Caco-2 (cell line): Measurements from ENCODE around the gene PSEN1. TPM values are rescaled to one million over a fixed set of nuclear protein-coding genes. Genes with fewer than 3 reads are reported as not detected.

ENCODE experiments used
- BruUV-seq: library from RNA; stranded (reverse); fragments of 400-500 nt; replicated peaks from 2 replicates; lab custom pipeline; 2021; lab: Mats Ljungman, UMichigan
- CTCF ChIA-PET: fragments of 300-600 bp; sonication (Branson Sonifier 250); formaldehyde crosslinking; loops from one replicate; lab custom pipeline; 2022; ENCODE audit warnings: antibody characterized with exemption; lab: Charles Lee
- POLR2A ChIA-PET: fragments of 300-600 bp; sonication (Branson Sonifier 250); formaldehyde crosslinking; loops from one replicate; lab custom pipeline; 2022; ENCODE audit warnings: antibody characterized with exemption; lab: Charles Lee
- DNase-seq, 2 experiments: peaks; one replicate each; pipeline versions ENCODE4 v3.0.0 to v3.0.0-alpha.2; 2020 to 2022
- H3K27me3 ChIP-seq: replicated peaks from 2 replicates; pipeline ENCODE4 v1.6.0; 2011; ENCODE audit warnings: low read length; ENCODE audit not compliant: control insufficient read depth, insufficient read depth
- H3K36me3 ChIP-seq: 2 replicates; pipeline ENCODE4 v1.5.1; 2011; ENCODE audit warnings: low read length; ENCODE audit not compliant: control insufficient read depth, insufficient read depth
- H3K4me1 ChIP-seq: fragments of 250-450 bp; sonication (Bioruptor Pico); 2 replicates; pipeline ENCODE4 v1.5.1; 2020; ENCODE audit warnings: mild to moderate bottlenecking
- H3K4me3 ChIP-seq: 2 replicates; pipeline ENCODE4 v1.5.1; 2011; ENCODE audit warnings: low read depth, mild to moderate bottlenecking, control low read depth, low read length
- H3K9me3 ChIP-seq: fragments of 250-450 bp; sonication (Bioruptor Pico); 2 replicates; pipeline ENCODE4 v1.5.1; 2020; ENCODE audit warnings: mild to moderate bottlenecking, moderate library complexity
- H3K27ac Mint-ChIP-seq: one replicate; pipeline ENCODE4 v1.8.0; 2022; ENCODE audit warnings: mixed read lengths; ENCODE audit not compliant: unreplicated experiment
- H3K27me3 Mint-ChIP-seq: one replicate; pipeline ENCODE4 v1.8.0; 2022; ENCODE audit warnings: mixed read lengths; ENCODE audit not compliant: insufficient read depth, unreplicated experiment
- H3K36me3 Mint-ChIP-seq: one replicate; pipeline ENCODE4 v1.8.0; 2022; ENCODE audit warnings: mild to moderate bottlenecking, mixed read lengths; ENCODE audit not compliant: insufficient read depth, unreplicated experiment
- H3K4me1 Mint-ChIP-seq: one replicate; pipeline ENCODE4 v1.8.0; 2022; ENCODE audit warnings: low read depth, mixed read lengths; ENCODE audit not compliant: unreplicated experiment
- H3K4me3 Mint-ChIP-seq: one replicate; pipeline ENCODE4 v1.8.0; 2022; ENCODE audit warnings: mild to moderate bottlenecking, moderate library complexity, mixed read lengths; ENCODE audit not compliant: unreplicated experiment
- H3K9me3 Mint-ChIP-seq: one replicate; pipeline ENCODE4 v1.8.0; 2022; ENCODE audit warnings: mixed read lengths; ENCODE audit not compliant: unreplicated experiment
- CTCF ChIP-seq, 2 experiments: fragments of 200-600 bp in 1 of 2; IDR thresholded peaks; 1 replicate in 1 of 2; 2 replicates in 1 of 2; pipeline versions ENCODE4 v1.5.1 to v1.8.0; 2011 to 2022; ENCODE audit warnings: antibody characterized with exemption in 1 of 2, control low read depth in 1 of 2, inconsistent platforms in 1 of 2, low read depth in 1 of 2, low read length in 1 of 2, mild to moderate bottlenecking in 1 of 2, moderate library complexity in 1 of 2; ENCODE audit not compliant: insufficient read depth in 1 of 2, severe bottlenecking in 1 of 2, unreplicated experiment in 1 of 2
- intact Hi-C: fragments of 100-400 bp; cut with micrococcal nuclease; formaldehyde crosslinking; loops from one replicate; pipeline ENCODE4 v1.10.0; 2022; ENCODE audit not compliant: unreplicated experiment
- total RNA-seq: library from RNA; stranded (reverse); gene quantifications from 2 replicates; pipeline ENCODE4 v1.2.3, GENCODE V29; 2022

The PSEN1 gene
- total RNA-seq, 1 experiment from 2014 or later: 74.8 TPM

- DNase-seq: no peak
- TF ChIP-seq CTCF (IDR thresholded peaks at IDR 0.05; ENCODE audit: insufficient read depth in 1 of 2, low read depth in 1 of 2, low read length in 1 of 2, severe bottlenecking in 1 of 2, unreplicated experiment in 1 of 2): no peak
- Histone ChIP-seq H3K4me3 (no peak overlapping the region), H3K36me3 (no peaks in the 10 kb centered on the region), H3K9me3 (no peaks in the 10 kb centered on the region), H3K4me1 (peaks cover 3% of the 10 kb centered on the region; the same call in 1 of the 2 replicates), H3K27me3 (no peaks in the 10 kb centered on the region)
- intact Hi-C loops: no loop called here
- H3K9me3 Mint-ChIP-seq: no peaks in the 10 kb centered on the region
- ChIA-PET CTCF (interaction anchor here (0.7 to 1.0 kb wide), 2 partner anchors 25 to 91 kb away, joined by 3 to 6 read pairs; no protein-coding TSS in a partner anchor), POLR2A (no interaction called here)
- H3K36me3 Mint-ChIP-seq: no peaks in the 10 kb centered on the region
- no peaks in the 10 kb centered on the region for H3K27me3 Mint-ChIP-seq
- no peak overlapping the region for H3K27ac Mint-ChIP-seq
- BruUV-seq: no TSS peak
- no peaks in the 10 kb centered on the region for H3K4me1 Mint-ChIP-seq
- no peak overlapping the region for H3K4me3 Mint-ChIP-seq
Measured at GRCh38 chr14:73264080-73264884, 128.0 kb downstream of the PSEN1 start.

GRCh38 chr14:73264885-73265720 lies 128.8 kb downstream of the PSEN1 start:
- peak overlapping the region; percentile 51 for H3K27ac Mint-ChIP-seq
- H3K4me3 Mint-ChIP-seq: no peak overlapping the region
- Histone ChIP-seq H3K27me3 (no peaks in the 10 kb centered on the region), H3K36me3 (no peaks in the 10 kb centered on the region), H3K4me1 (peaks cover 3% of the 10 kb centered on the region; the same call in 1 of the 2 replicates), H3K9me3 (no peaks in the 10 kb centered on the region), H3K4me3 (no peak overlapping the region)
- DNase-seq: no peak
- CTCF ChIA-PET: interaction anchor here (0.7 to 1.0 kb wide), 2 partner anchors 26 to 92 kb away, joined by 3 to 6 read pairs; no protein-coding TSS in a partner anchor
- H3K36me3 Mint-ChIP-seq: no peaks in the 10 kb centered on the region
- H3K4me1 Mint-ChIP-seq: no peaks in the 10 kb centered on the region
- no peaks in the 10 kb centered on the region for H3K9me3 Mint-ChIP-seq
- POLR2A ChIA-PET: no interaction called here
- no TSS peak for BruUV-seq
- no peaks in the 10 kb centered on the region for H3K27me3 Mint-ChIP-seq
- no peak for TF ChIP-seq CTCF (IDR thresholded peaks at IDR 0.05; ENCODE audit: insufficient read depth in 1 of 2, low read depth in 1 of 2, low read length in 1 of 2, severe bottlenecking in 1 of 2, unreplicated experiment in 1 of 2)
- intact Hi-C loops: no loop called here

GRCh38 chr14:73265721-73266046 lies 129.4 kb downstream of the PSEN1 start:
- ChIA-PET CTCF (no interaction called here), POLR2A (no interaction called here)
- Mint-ChIP-seq H3K9me3 (no peaks in the 10 kb centered on the region), H3K27ac (peak overlapping the region; percentile 51), H3K4me3 (no peak overlapping the region), H3K36me3 (no peaks in the 10 kb centered on the region), H3K4me1 (no peaks in the 10 kb centered on the region), H3K27me3 (no peaks in the 10 kb centered on the region)
- Histone ChIP-seq H3K27me3 (no peaks in the 10 kb centered on the region), H3K4me3 (no peak overlapping the region), H3K36me3 (no peaks in the 10 kb centered on the region), H3K9me3 (no peaks in the 10 kb centered on the region), H3K4me1 (peaks cover 3% of the 10 kb centered on the region; the same call in 1 of the 2 replicates)
- intact Hi-C loops: no loop called here
- DNase-seq: no peak
- no TSS peak for BruUV-seq
- TF ChIP-seq CTCF (IDR thresholded peaks at IDR 0.05; ENCODE audit: insufficient read depth in 1 of 2, low read depth in 1 of 2, low read length in 1 of 2, severe bottlenecking in 1 of 2, unreplicated experiment in 1 of 2): no peak
